Natural killer cell treated with Interleukin-12 subunit alpha and Interleukin-12 subunit beta and Interleukin-15 and Interleukin-18, amount 100 ng/mL, for 72 hours (primary cell): Measurements from ENCODE around the gene SEPTIN2. TPM values are rescaled to one million over a fixed set of nuclear protein-coding genes. Genes with fewer than 3 reads are reported as not detected.

Source experiments
- ATAC-seq, 2 donors: fragments of 150-1000 bp; cut with Tn5 transposase in 1 of 2; sonication (Bioruptor Pico), chemical (Tn5 transposase) in 1 of 2; 2 replicates each; pipeline ENCODE4 v1.10.0; 2021
- DNase-seq: peaks from one replicate; pipeline ENCODE4 v3.0.0; 2022; ENCODE audit warnings: low spot score
- H3K27ac Mint-ChIP-seq, 2 donors: 1 replicate in 1 of 2; 2 replicates in 1 of 2; pipeline ENCODE4 v1.8.0; 2022; ENCODE audit warnings: mixed read lengths in 2 of 2, mild to moderate bottlenecking in 1 of 2, moderate library complexity in 1 of 2
- H3K27me3 Mint-ChIP-seq, 2 donors: 1 replicate in 1 of 2; 2 replicates in 1 of 2; pipeline ENCODE4 v1.8.0; 2022; ENCODE audit warnings: mixed read lengths in 2 of 2
- H3K36me3 Mint-ChIP-seq: one replicate; pipeline ENCODE4 v1.8.0; 2022; ENCODE audit warnings: mixed read lengths
- H3K4me1 Mint-ChIP-seq, 2 donors: 1 replicate in 1 of 2; 2 replicates in 1 of 2; pipeline ENCODE4 v1.8.0; 2022; ENCODE audit warnings: low read depth in 2 of 2, mixed read lengths in 2 of 2, mild to moderate bottlenecking in 1 of 2
- H3K4me3 Mint-ChIP-seq: one replicate; pipeline ENCODE4 v1.8.0; 2022; ENCODE audit warnings: mixed read lengths
- H3K9me3 Mint-ChIP-seq: 2 replicates; pipeline ENCODE4 v1.8.0; 2022; ENCODE audit warnings: mixed read lengths
- total RNA-seq, 2 donors: library from RNA; stranded (reverse); gene quantifications; one replicate each; pipeline ENCODE4 v1.2.3, GENCODE V29; 2022

The SEPTIN2 gene
- total RNA-seq, 2 donors from 2014 or later = 246 to 264 TPM

GRCh38 chr2:241329669-241330615 lies 14.2 kb downstream of the SEPTIN2 start:
- ATAC-seq (no peak), DNase-seq (no peak)
- Mint-ChIP-seq H3K27me3 (no peaks in the 10 kb centered on the region), H3K4me1 (peaks cover 17 to 31% of the 10 kb centered on the region in 2 donors), H3K9me3 (no peaks in the 10 kb centered on the region), H3K36me3 (peaks cover 27% of the 10 kb centered on the region), H3K4me3 (no peak overlapping the region), H3K27ac (no peak overlapping the region)

- H3K36me3 Mint-ChIP-seq = peaks cover 21% of the 10 kb centered on the region
- DNase-seq = no peak
Measured at GRCh38 chr2:241330616-241330981, 14.9 kb downstream of the SEPTIN2 start.

GRCh38 chr2:241334813-241335212 lies 19.1 kb downstream of the SEPTIN2 start:
- Mint-ChIP-seq H3K27me3 (no peaks in the 10 kb centered on the region), H3K4me3 (no peak overlapping the region), H3K9me3 (no peaks in the 10 kb centered on the region), H3K36me3 (peaks cover 10% of the 10 kb centered on the region), H3K4me1 (peaks cover 20 to 22% of the 10 kb centered on the region in 2 donors), H3K27ac (no peak overlapping the region)
- ATAC-seq (no peak), DNase-seq (no peak)

More at GRCh38 chr2:241330616-241330981, 14.9 kb downstream of the SEPTIN2 start:
- ATAC-seq = no peak
- H3K4me1 Mint-ChIP-seq = peaks cover 13 to 27% of the 10 kb centered on the region in 2 donors
- no peak overlapping the region for H3K27ac Mint-ChIP-seq
- H3K9me3 Mint-ChIP-seq = no peaks in the 10 kb centered on the region
- H3K27me3 Mint-ChIP-seq = no peaks in the 10 kb centered on the region
- no peak overlapping the region for H3K4me3 Mint-ChIP-seq

GRCh38 chr2:241339839-241340630 lies 24.3 kb downstream of the SEPTIN2 start:
- DNase-seq = no peak
- H3K4me1 Mint-ChIP-seq = peaks cover 6 to 35% of the 10 kb centered on the region in 2 donors
- H3K4me3 Mint-ChIP-seq = no peak overlapping the region
- H3K9me3 Mint-ChIP-seq = no peaks in the 10 kb centered on the region
- ATAC-seq = no peak
- H3K27me3 Mint-ChIP-seq = no peaks in the 10 kb centered on the region
- H3K27ac Mint-ChIP-seq = peak overlapping the region; percentile 1 to 25
- peaks cover 31% of the 10 kb centered on the region for H3K36me3 Mint-ChIP-seq

GRCh38 chr2:241340631-241341163 lies 25.0 kb downstream of the SEPTIN2 start:
- Mint-ChIP-seq H3K4me1 (peaks cover 6 to 33% of the 10 kb centered on the region in 2 donors), H3K27me3 (no peaks in the 10 kb centered on the region), H3K9me3 (no peaks in the 10 kb centered on the region), H3K4me3 (no peak overlapping the region), H3K36me3 (peaks cover 34% of the 10 kb centered on the region), H3K27ac (peak overlapping the region; percentile 1 to 25)
- DNase-seq (no peak), ATAC-seq (no peak)

- ATAC-seq = no peak
- peaks cover 3 to 17% of the 10 kb centered on the region in 2 donors for H3K4me1 Mint-ChIP-seq
- no peak overlapping the region for H3K4me3 Mint-ChIP-seq
- H3K27me3 Mint-ChIP-seq = no peaks in the 10 kb centered on the region
- no peaks in the 10 kb centered on the region for H3K9me3 Mint-ChIP-seq
- DNase-seq = no peak
- H3K36me3 Mint-ChIP-seq = peaks cover 37% of the 10 kb centered on the region
- H3K27ac Mint-ChIP-seq = no peak overlapping the region
Measured at GRCh38 chr2:241344925-241345651, 29.4 kb downstream of the SEPTIN2 start.

GRCh38 chr2:241349941-241350340 lies 34.2 kb downstream of the SEPTIN2 start:
- no peaks in the 10 kb centered on the region for H3K27me3 Mint-ChIP-seq
- no peak overlapping the region for H3K4me3 Mint-ChIP-seq
- no peak for ATAC-seq
- H3K4me1 Mint-ChIP-seq = no peaks in the 10 kb centered on the region
- H3K27ac Mint-ChIP-seq = no peak overlapping the region
- DNase-seq = no peak
- peaks cover 32% of the 10 kb centered on the region for H3K36me3 Mint-ChIP-seq
- H3K9me3 Mint-ChIP-seq = no peaks in the 10 kb centered on the region

GRCh38 chr2:241350530-241350877 lies 34.8 kb downstream of the SEPTIN2 start:
- peaks cover 31% of the 10 kb centered on the region for H3K36me3 Mint-ChIP-seq

GRCh38 chr2:241350878-241351639 lies 35.3 kb downstream of the SEPTIN2 start:
- no peak for DNase-seq
- Mint-ChIP-seq H3K27ac (no peak overlapping the region), H3K9me3 (no peaks in the 10 kb centered on the region), H3K4me3 (no peak overlapping the region), H3K4me1 (no peaks in the 10 kb centered on the region), H3K27me3 (no peaks in the 10 kb centered on the region), H3K36me3 (peaks cover 26% of the 10 kb centered on the region)
- no peak for ATAC-seq

More at GRCh38 chr2:241350530-241350877, 34.8 kb downstream of the SEPTIN2 start:
- DNase-seq (no peak), ATAC-seq (no peak)
- H3K27me3 Mint-ChIP-seq = no peaks in the 10 kb centered on the region
- H3K4me1 Mint-ChIP-seq = no peaks in the 10 kb centered on the region
- H3K9me3 Mint-ChIP-seq = no peaks in the 10 kb centered on the region
- no peak overlapping the region for H3K4me3 Mint-ChIP-seq
- no peak overlapping the region for H3K27ac Mint-ChIP-seq

- no peak for ATAC-seq
- H3K4me3 Mint-ChIP-seq = no peak overlapping the region
- no peak for DNase-seq
- no peaks in the 10 kb centered on the region for H3K4me1 Mint-ChIP-seq
- H3K27me3 Mint-ChIP-seq = no peaks in the 10 kb centered on the region
- no peak overlapping the region for H3K27ac Mint-ChIP-seq
- H3K36me3 Mint-ChIP-seq = peaks cover 26% of the 10 kb centered on the region
- no peaks in the 10 kb centered on the region for H3K9me3 Mint-ChIP-seq
Measured at GRCh38 chr2:241351640-241352031, 35.9 kb downstream of the SEPTIN2 start.

- H3K4me1 Mint-ChIP-seq = peaks cover 4 to 5% of the 10 kb centered on the region in 2 donors
- peaks cover 26% of the 10 kb centered on the region for H3K36me3 Mint-ChIP-seq
- no peak overlapping the region for H3K4me3 Mint-ChIP-seq
- no peak overlapping the region for H3K27ac Mint-ChIP-seq
- ATAC-seq (no peak), DNase-seq (no peak)
- no peaks in the 10 kb centered on the region for H3K9me3 Mint-ChIP-seq
- H3K27me3 Mint-ChIP-seq = no peaks in the 10 kb centered on the region
Measured at GRCh38 chr2:241352227-241352626, 36.5 kb downstream of the SEPTIN2 start.

- peak; percentile 8 to 29 for ATAC-seq
- H3K27me3 Mint-ChIP-seq = no peaks in the 10 kb centered on the region
Measured at GRCh38 chr2:241354668-241355658, 39.2 kb downstream of the SEPTIN2 start.

More at GRCh38 chr2:241354668-241355658, 39.2 kb downstream of the SEPTIN2 start:
- H3K4me1 Mint-ChIP-seq = peaks cover 18 to 24% of the 10 kb centered on the region in 2 donors
- DNase-seq = peak; percentile 74
- no peak overlapping the region for H3K27ac Mint-ChIP-seq
- H3K4me3 Mint-ChIP-seq = peak overlapping the region; percentile 27
- peaks cover 19% of the 10 kb centered on the region for H3K36me3 Mint-ChIP-seq
- no peaks in the 10 kb centered on the region for H3K9me3 Mint-ChIP-seq
